Measurements from ENCODE around the gene TTLL11.

GRCh38 chr9:121927081-121927480 is 166.0 kb downstream of the TTLL11 start:
- TF ChIP-seq MAX (IDR thresholded peaks at IDR 0.05) = no peak
- no peak for TF ChIP-seq RAD21 (IDR thresholded peaks at IDR 0.05)
- TF ChIP-seq TAF1 (conservative IDR thresholded peaks at IDR 0.05) = no peak
- TF ChIP-seq, protein P1, sequence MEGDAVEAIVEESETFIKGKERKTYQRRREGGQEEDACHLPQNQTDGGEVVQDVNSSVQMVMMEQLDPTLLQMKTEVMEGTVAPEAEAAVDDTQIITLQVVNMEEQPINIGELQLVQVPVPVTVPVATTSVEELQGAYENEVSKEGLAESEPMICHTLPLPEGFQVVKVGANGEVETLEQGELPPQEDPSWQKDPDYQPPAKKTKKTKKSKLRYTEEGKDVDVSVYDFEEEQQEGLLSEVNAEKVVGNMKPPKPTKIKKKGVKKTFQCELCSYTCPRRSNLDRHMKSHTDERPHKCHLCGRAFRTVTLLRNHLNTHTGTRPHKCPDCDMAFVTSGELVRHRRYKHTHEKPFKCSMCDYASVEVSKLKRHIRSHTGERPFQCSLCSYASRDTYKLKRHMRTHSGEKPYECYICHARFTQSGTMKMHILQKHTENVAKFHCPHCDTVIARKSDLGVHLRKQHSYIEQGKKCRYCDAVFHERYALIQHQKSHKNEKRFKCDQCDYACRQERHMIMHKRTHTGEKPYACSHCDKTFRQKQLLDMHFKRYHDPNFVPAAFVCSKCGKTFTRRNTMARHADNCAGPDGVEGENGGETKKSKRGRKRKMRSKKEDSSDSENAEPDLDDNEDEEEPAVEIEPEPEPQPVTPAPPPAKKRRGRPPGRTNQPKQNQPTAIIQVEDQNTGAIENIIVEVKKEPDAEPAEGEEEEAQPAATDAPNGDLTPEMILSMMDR (IDR thresholded peaks at IDR 0.05; ENCODE audit: low read depth, low read length, missing input control) = no peak
- TF ChIP-seq JUND (IDR thresholded peaks at IDR 0.05) = no peak
- TF ChIP-seq YY1 (IDR thresholded peaks at IDR 0.05) = no peak
- no peak for TF ChIP-seq GABPA (IDR thresholded peaks at IDR 0.05 in 1 of 2, conservative IDR thresholded peaks at IDR 0.05 in 1 of 2)
- TF ChIP-seq, protein P2, sequence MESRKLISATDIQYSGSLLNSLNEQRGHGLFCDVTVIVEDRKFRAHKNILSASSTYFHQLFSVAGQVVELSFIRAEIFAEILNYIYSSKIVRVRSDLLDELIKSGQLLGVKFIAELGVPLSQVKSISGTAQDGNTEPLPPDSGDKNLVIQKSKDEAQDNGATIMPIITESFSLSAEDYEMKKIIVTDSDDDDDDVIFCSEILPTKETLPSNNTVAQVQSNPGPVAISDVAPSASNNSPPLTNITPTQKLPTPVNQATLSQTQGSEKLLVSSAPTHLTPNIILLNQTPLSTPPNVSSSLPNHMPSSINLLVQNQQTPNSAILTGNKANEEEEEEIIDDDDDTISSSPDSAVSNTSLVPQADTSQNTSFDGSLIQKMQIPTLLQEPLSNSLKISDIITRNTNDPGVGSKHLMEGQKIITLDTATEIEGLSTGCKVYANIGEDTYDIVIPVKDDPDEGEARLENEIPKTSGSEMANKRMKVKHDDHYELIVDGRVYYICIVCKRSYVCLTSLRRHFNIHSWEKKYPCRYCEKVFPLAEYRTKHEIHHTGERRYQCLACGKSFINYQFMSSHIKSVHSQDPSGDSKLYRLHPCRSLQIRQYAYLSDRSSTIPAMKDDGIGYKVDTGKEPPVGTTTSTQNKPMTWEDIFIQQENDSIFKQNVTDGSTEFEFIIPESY (IDR thresholded peaks at IDR 0.05) = no peak
- no peak for TF ChIP-seq REST (IDR thresholded peaks at IDR 0.05)
- no peak for TF ChIP-seq RXRA (IDR thresholded peaks at IDR 0.05)
- TF ChIP-seq, protein P3, sequence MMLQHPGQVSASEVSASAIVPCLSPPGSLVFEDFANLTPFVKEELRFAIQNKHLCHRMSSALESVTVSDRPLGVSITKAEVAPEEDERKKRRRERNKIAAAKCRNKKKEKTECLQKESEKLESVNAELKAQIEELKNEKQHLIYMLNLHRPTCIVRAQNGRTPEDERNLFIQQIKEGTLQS (IDR thresholded peaks at IDR 0.05) = no peak
- TF ChIP-seq EGR1 (IDR thresholded peaks at IDR 0.05; ENCODE audit: low read depth in 2 of 2) = no peak
- no peak for TF ChIP-seq FOXA1 (IDR thresholded peaks at IDR 0.05)
- no peak for TF ChIP-seq SP1 (IDR thresholded peaks at IDR 0.05)
